Measurements from ENCODE around the gene KANSL1L.

GRCh38 chr2:210035679-210036078, 135.5 kb downstream of the KANSL1L start:
- TF ChIP-seq CTCF (IDR thresholded peaks at IDR 0.05) (no peak), POLR2A (IDR thresholded peaks at IDR 0.05) (no peak)
